SK-N-SH treated with all-trans-retinoic acid at 6 μM for 48 hours (cell line): ENCODE data around the gene TIMM10B.

Source experiments
- ATAC-seq: fragments of 200-7000 bp; cut with Tn5 transposase; 3 replicates; pipeline ENCODE4 v1.9.1; 2020; ENCODE audit warnings: mild to moderate bottlenecking, moderate library complexity
- ARNTL ChIP-seq: fragments of 450-650 bp; formaldehyde crosslinking; IDR thresholded peaks from 2 replicates; pipeline ENCODE4 v1.5.0; 2020; ENCODE audit warnings: low read depth, mild to moderate bottlenecking, moderate library complexity, borderline replicate concordance
- BACH2 ChIP-seq: fragments of 250-450 bp; sonication (Bioruptor Pico); IDR thresholded peaks from 2 replicates; pipeline ENCODE4 v1.9.0; 2021; ENCODE audit warnings: mild to moderate bottlenecking, borderline replicate concordance
- CSDC2 ChIP-seq: fragments of 250-450 bp; sonication (Bioruptor Pico); IDR thresholded peaks from 2 replicates; pipeline ENCODE4 v1.5.0; 2020; ENCODE audit warnings: mild to moderate bottlenecking, moderate library complexity
- ESRRG ChIP-seq: fragments of 250-450 bp; sonication (Bioruptor Pico); IDR thresholded peaks from 2 replicates; pipeline ENCODE4 v1.6.1; 2021; ENCODE audit warnings: mild to moderate bottlenecking
- GLIS3 ChIP-seq: fragments of 250-450 bp; sonication (Bioruptor Pico); IDR thresholded peaks from 2 replicates; pipeline ENCODE4 v1.5.0; 2020; ENCODE audit warnings: mild to moderate bottlenecking, moderate library complexity
- OSR1 ChIP-seq: fragments of 250-450 bp; sonication (Bioruptor Pico); IDR thresholded peaks from 2 replicates; pipeline ENCODE4 v1.8.0; 2022; ENCODE audit warnings: moderate library complexity, mild to moderate bottlenecking, inconsistent platforms
- PPARA ChIP-seq: fragments of 250-450 bp; sonication (Bioruptor Pico); IDR thresholded peaks from 2 replicates; pipeline ENCODE4 v1.5.0; 2020; ENCODE audit warnings: mild to moderate bottlenecking, borderline replicate concordance
- SNAI2 ChIP-seq: fragments of 250-450 bp; sonication (Bioruptor Pico); IDR thresholded peaks from 2 replicates; pipeline ENCODE4 v1.5.0; 2020; ENCODE audit warnings: mild to moderate bottlenecking, moderate library complexity
- TCF4 ChIP-seq: fragments of 250-450 bp; sonication (Bioruptor Pico); IDR thresholded peaks from 2 replicates; pipeline ENCODE4 v1.8.0; 2021; ENCODE audit warnings: mild to moderate bottlenecking, moderate library complexity, borderline replicate concordance
- TOX ChIP-seq: fragments of 250-450 bp; sonication (Bioruptor Pico); IDR thresholded peaks from 2 replicates; pipeline ENCODE4 v1.8.0; 2021; ENCODE audit warnings: mild to moderate bottlenecking, moderate library complexity, borderline replicate concordance
- ZC3H10 ChIP-seq: fragments of 250-450 bp; sonication (Bioruptor Pico); IDR thresholded peaks from 2 replicates; pipeline ENCODE4 v1.5.1; 2021; ENCODE audit warnings: mild to moderate bottlenecking, moderate library complexity
- ZFP3 ChIP-seq: fragments of 250-450 bp; sonication (Bioruptor Pico); IDR thresholded peaks from 2 replicates; pipeline ENCODE4 v1.5.0; 2020; ENCODE audit warnings: mild to moderate bottlenecking, moderate library complexity
- ZFP30 ChIP-seq: fragments of 450-650 bp; formaldehyde crosslinking; IDR thresholded peaks from 2 replicates; pipeline ENCODE4 v1.5.0; 2022; ENCODE audit warnings: mild to moderate bottlenecking, moderate library complexity
- ZNF565 ChIP-seq: fragments of 450-650 bp; formaldehyde crosslinking; conservative IDR thresholded peaks from 2 replicates; pipeline ENCODE4 v1.5.0; 2020; ENCODE audit warnings: low read depth, mild to moderate bottlenecking, moderate library complexity
- ZNF8 ChIP-seq: fragments of 450-650 bp; formaldehyde crosslinking; IDR thresholded peaks from 2 replicates; pipeline ENCODE4 v1.5.0; 2020; ENCODE audit warnings: mild to moderate bottlenecking, moderate library complexity
- TF ChIP-seq, protein P1 (sequence below): fragments of 250-450 bp; sonication (Bioruptor Pico); IDR thresholded peaks from 2 replicates; pipeline ENCODE4 v1.5.1; 2020; ENCODE audit warnings: low read depth, mild to moderate bottlenecking, moderate library complexity
- TF ChIP-seq, protein P2 (sequence below): fragments of 250-450 bp; sonication (Bioruptor Pico); IDR thresholded peaks from 2 replicates; pipeline ENCODE4 v1.5.0; 2020; ENCODE audit warnings: mild to moderate bottlenecking, moderate library complexity
- TF ChIP-seq, protein P3 (sequence below): fragments of 250-450 bp; sonication (Bioruptor Pico); IDR thresholded peaks from 2 replicates; pipeline ENCODE4 v1.8.0; 2020; ENCODE audit warnings: mild to moderate bottlenecking, moderate library complexity, borderline replicate concordance
- TF ChIP-seq, protein P4 (sequence below): fragments of 250-450 bp; sonication (Bioruptor Pico); IDR thresholded peaks from 2 replicates; pipeline ENCODE4 v1.8.0; 2021; ENCODE audit warnings: low read depth, mild to moderate bottlenecking, moderate library complexity, borderline replicate concordance
- TF ChIP-seq, protein P5 (sequence below): fragments of 250-450 bp; sonication (Bioruptor Pico); IDR thresholded peaks from 2 replicates; pipeline ENCODE4 v1.5.1; 2021; ENCODE audit warnings: mild to moderate bottlenecking, moderate library complexity

Gene TIMM10B

DNA sequence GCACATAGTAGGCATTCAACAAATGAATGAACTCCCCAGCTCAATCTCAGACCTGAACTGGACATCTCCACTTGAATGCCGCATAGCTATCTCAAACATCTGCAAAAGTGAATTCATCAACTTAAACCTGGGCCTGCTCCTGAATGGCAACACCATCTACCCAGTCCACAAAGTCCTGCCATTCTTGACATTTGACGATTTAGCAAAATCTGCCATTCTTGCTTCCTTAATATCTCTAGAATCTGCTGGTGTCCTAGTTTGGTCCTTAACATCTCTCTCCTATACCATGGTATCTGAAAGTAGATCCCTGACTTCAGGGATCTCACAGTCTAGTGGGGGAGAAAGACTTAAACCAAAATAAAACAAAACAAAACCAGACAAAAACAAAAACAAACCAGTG, 28.1 kb upstream of the TIMM10B start:
- ATAC-seq: no peak
- no peak for TF ChIP-seq ZNF565 (CRISPR knock-in tag)
- no peak for TF ChIP-seq SNAI2
- no peak for TF ChIP-seq ARNTL (CRISPR knock-in tag)
- TF ChIP-seq ZFP3 (CRISPR knock-in tag): no peak
- TF ChIP-seq ZFP30 (CRISPR knock-in tag): no peak

DNA sequence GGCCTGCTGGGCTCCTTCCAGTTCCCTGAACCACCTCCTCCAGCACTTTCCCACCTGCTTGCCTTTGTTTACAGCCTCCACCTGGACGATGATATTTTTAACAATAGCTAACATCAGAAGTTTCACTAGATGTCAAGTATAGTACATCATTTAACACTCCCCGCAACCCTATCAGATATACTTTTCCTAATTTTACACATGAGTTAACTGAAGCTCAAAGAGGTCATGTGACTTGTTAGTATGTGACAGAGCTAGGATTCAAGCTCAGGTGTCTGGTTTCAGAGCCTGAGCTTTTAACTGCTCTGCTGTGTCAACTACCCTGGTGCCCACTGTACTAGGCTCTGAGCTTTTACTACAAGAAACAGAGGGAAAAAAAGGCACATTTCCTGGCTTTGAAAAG, 26.2 kb upstream of the TIMM10B start:
- TF ChIP-seq ZFP30 (CRISPR knock-in tag): no peak
- no peak for TF ChIP-seq PPARA (CRISPR knock-in tag)
- TF ChIP-seq, protein P1, sequence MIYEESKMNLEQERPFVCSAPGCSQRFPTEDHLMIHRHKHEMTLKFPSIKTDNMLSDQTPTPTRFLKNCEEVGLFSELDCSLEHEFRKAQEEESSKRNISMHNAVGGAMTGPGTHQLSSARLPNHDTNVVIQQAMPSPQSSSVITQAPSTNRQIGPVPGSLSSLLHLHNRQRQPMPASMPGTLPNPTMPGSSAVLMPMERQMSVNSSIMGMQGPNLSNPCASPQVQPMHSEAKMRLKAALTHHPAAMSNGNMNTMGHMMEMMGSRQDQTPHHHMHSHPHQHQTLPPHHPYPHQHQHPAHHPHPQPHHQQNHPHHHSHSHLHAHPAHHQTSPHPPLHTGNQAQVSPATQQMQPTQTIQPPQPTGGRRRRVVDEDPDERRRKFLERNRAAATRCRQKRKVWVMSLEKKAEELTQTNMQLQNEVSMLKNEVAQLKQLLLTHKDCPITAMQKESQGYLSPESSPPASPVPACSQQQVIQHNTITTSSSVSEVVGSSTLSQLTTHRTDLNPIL (CRISPR knock-in tag): no peak
- TF ChIP-seq, protein P2, sequence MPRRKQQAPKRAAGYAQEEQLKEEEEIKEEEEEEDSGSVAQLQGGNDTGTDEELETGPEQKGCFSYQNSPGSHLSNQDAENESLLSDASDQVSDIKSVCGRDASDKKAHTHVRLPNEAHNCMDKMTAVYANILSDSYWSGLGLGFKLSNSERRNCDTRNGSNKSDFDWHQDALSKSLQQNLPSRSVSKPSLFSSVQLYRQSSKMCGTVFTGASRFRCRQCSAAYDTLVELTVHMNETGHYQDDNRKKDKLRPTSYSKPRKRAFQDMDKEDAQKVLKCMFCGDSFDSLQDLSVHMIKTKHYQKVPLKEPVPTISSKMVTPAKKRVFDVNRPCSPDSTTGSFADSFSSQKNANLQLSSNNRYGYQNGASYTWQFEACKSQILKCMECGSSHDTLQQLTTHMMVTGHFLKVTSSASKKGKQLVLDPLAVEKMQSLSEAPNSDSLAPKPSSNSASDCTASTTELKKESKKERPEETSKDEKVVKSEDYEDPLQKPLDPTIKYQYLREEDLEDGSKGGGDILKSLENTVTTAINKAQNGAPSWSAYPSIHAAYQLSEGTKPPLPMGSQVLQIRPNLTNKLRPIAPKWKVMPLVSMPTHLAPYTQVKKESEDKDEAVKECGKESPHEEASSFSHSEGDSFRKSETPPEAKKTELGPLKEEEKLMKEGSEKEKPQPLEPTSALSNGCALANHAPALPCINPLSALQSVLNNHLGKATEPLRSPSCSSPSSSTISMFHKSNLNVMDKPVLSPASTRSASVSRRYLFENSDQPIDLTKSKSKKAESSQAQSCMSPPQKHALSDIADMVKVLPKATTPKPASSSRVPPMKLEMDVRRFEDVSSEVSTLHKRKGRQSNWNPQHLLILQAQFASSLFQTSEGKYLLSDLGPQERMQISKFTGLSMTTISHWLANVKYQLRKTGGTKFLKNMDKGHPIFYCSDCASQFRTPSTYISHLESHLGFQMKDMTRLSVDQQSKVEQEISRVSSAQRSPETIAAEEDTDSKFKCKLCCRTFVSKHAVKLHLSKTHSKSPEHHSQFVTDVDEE (CRISPR knock-in tag): no peak
- TF ChIP-seq TCF4 (CRISPR knock-in tag): no peak
- TF ChIP-seq, protein P3, sequence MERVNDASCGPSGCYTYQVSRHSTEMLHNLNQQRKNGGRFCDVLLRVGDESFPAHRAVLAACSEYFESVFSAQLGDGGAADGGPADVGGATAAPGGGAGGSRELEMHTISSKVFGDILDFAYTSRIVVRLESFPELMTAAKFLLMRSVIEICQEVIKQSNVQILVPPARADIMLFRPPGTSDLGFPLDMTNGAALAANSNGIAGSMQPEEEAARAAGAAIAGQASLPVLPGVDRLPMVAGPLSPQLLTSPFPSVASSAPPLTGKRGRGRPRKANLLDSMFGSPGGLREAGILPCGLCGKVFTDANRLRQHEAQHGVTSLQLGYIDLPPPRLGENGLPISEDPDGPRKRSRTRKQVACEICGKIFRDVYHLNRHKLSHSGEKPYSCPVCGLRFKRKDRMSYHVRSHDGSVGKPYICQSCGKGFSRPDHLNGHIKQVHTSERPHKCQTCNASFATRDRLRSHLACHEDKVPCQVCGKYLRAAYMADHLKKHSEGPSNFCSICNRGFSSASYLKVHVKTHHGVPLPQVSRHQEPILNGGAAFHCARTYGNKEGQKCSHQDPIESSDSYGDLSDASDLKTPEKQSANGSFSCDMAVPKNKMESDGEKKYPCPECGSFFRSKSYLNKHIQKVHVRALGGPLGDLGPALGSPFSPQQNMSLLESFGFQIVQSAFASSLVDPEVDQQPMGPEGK: no peak
- no peak for TF ChIP-seq CSDC2 (CRISPR knock-in tag)
- no peak for TF ChIP-seq OSR1 (CRISPR knock-in tag)
- TF ChIP-seq TOX (CRISPR knock-in tag): no peak
- no peak for TF ChIP-seq ZC3H10 (CRISPR knock-in tag)
- TF ChIP-seq ZFP3 (CRISPR knock-in tag): no peak
- ATAC-seq: no peak

DNA sequence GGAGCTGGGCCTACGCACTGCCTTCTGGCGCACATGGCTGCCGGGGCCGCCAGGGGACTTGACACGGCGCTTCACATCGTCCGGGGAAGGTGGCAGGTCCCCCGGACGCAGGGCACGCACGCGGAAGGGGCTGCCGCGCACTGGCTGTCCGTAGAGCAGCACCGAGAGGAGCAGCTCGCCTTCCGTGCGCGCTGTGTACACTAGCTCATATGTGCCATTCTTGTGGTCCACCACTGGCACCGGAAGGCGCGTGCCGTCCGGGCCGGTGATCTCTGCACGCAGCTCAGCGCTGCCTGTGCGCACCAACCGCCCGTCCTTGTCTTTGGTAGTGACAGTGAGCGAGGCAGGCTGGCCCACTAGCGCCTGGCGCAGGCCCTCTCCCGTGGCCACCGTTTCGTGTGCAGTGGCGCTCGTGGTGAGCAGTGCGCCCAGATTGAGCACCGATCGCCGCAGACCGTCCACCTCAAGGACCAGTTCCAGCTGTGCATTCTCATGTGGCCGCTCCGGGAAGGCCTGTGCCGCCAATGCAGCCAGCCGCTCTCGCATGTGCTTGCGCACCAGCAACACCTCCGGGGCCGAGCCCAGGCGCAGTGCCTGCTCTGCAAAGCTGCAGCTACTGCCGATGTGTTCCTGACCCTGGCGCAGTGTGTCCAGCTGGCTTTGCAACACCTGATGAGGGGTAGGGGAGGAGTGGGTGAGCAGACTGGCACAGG, 24.8 kb upstream of the TIMM10B start:
- ATAC-seq: no peak
- TF ChIP-seq ZFP3 (CRISPR knock-in tag): no peak
- TF ChIP-seq, protein P4, sequence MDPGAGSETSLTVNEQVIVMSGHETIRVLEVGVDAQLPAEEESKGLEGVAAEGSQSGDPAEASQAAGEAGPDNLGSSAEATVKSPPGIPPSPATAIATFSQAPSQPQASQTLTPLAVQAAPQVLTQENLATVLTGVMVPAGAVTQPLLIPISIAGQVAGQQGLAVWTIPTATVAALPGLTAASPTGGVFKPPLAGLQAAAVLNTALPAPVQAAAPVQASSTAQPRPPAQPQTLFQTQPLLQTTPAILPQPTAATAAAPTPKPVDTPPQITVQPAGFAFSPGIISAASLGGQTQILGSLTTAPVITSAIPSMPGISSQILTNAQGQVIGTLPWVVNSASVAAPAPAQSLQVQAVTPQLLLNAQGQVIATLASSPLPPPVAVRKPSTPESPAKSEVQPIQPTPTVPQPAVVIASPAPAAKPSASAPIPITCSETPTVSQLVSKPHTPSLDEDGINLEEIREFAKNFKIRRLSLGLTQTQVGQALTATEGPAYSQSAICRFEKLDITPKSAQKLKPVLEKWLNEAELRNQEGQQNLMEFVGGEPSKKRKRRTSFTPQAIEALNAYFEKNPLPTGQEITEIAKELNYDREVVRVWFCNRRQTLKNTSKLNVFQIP: no peak
- TF ChIP-seq, protein P3: no peak
- TF ChIP-seq ZNF8 (CRISPR knock-in tag): no peak
- TF ChIP-seq TOX (CRISPR knock-in tag): no peak
- TF ChIP-seq ARNTL (CRISPR knock-in tag): no peak
- TF ChIP-seq, protein P1 (CRISPR knock-in tag): no peak
- TF ChIP-seq ZFP30 (CRISPR knock-in tag): no peak
- TF ChIP-seq BACH2: no peak
- TF ChIP-seq, protein P2 (CRISPR knock-in tag): no peak
- no peak for TF ChIP-seq ESRRG (CRISPR knock-in tag)
- TF ChIP-seq, protein P5, sequence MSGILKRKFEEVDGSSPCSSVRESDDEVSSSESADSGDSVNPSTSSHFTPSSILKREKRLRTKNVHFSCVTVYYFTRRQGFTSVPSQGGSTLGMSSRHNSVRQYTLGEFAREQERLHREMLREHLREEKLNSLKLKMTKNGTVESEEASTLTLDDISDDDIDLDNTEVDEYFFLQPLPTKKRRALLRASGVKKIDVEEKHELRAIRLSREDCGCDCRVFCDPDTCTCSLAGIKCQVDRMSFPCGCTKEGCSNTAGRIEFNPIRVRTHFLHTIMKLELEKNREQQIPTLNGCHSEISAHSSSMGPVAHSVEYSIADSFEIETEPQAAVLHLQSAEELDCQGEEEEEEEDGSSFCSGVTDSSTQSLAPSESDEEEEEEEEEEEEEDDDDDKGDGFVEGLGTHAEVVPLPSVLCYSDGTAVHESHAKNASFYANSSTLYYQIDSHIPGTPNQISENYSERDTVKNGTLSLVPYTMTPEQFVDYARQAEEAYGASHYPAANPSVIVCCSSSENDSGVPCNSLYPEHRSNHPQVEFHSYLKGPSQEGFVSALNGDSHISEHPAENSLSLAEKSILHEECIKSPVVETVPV (CRISPR knock-in tag): no peak
- no peak for TF ChIP-seq ZNF565 (CRISPR knock-in tag)
- TF ChIP-seq PPARA (CRISPR knock-in tag): no peak
- TF ChIP-seq OSR1 (CRISPR knock-in tag): no peak
- no peak for TF ChIP-seq GLIS3 (CRISPR knock-in tag)
- TF ChIP-seq CSDC2 (CRISPR knock-in tag): no peak
- TF ChIP-seq TCF4 (CRISPR knock-in tag): no peak
